HL-60 (cell line): ENCODE results near the gene TTLL1.

Experiments used
- GABPA ChIP-seq: IDR thresholded peaks from 2 replicates; pipeline ENCODE4 v1.6.1; 2012; ENCODE audit warnings: low read depth
- REST ChIP-seq: IDR thresholded peaks from 2 replicates; pipeline ENCODE4 v1.6.1; 2012; ENCODE audit warnings: low read depth; ENCODE audit not compliant: insufficient replicate concordance

- no peak for TF ChIP-seq REST
- no peak for TF ChIP-seq GABPA
Measured at GRCh38 chr22:43018615-43019014, 70.6 kb downstream of the TTLL1 start.
